Measurements from ENCODE around the gene WNT7B. TPM values are rescaled to one million over a fixed set of nuclear protein-coding genes. Genes with fewer than 3 reads are reported as not detected.

WNT7B gene
- total RNA-seq, 2 donors from 2014 or later: 7.5 to 7.7 TPM

GRCh38 chr22:45910928-45911467, 66.0 kb downstream of the WNT7B start:
- no peaks in the 10 kb centered on the region for H3K27me3 ChIP-seq (replicated peaks; ENCODE audit: insufficient read depth)
- WGBS: 82% methylated on average over 17 of the region's 17 CpGs
- no peaks in the 10 kb centered on the region for H3K36me3 ChIP-seq
- no peak for DNase-seq (ENCODE audit: low spot score)
- intact Hi-C loops (cut with DNase I): no loop called here
- H3K27ac ChIP-seq: no peak overlapping the region
- TF ChIP-seq POLR2AphosphoS5 (IDR thresholded peaks at IDR 0.05): no peak
- TF ChIP-seq CTCF (IDR thresholded peaks at IDR 0.05): no peak
- TF ChIP-seq POLR2A (IDR thresholded peaks at IDR 0.05): no peak
- no peaks in the 10 kb centered on the region for H3K9me3 ChIP-seq
- no peaks in the 10 kb centered on the region for H3K4me1 ChIP-seq (replicated peaks)
- no peak overlapping the region for H3K4me3 ChIP-seq

DNA sequence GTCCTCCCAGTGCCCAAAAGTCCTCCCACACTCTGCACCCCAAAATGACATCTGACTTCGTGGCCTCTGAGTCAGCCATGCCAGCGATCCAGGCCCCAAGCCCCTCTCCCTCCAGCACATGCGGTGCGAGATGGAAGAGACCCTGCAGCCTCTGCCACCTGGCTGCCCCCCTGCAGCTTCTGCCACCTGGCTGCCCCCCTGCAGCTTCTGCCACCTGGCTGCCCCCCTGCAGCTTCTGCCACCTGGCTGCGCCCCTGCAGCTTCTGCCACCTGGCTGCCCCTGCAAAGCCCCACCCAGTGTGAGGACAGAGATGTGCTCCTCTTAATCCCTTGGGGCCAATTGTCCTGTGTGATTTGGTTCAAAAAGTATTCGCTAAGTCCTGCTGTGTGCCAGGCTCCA, 68.0 kb downstream of the WNT7B start:
- TF ChIP-seq CTCF (IDR thresholded peaks at IDR 0.05) (no peak), POLR2A (IDR thresholded peaks at IDR 0.05) (no peak), POLR2AphosphoS5 (IDR thresholded peaks at IDR 0.05) (no peak)
- WGBS: 91% methylated on average over 6 of the region's 6 CpGs

GRCh38 chr22:45907996-45908395, 69.0 kb downstream of the WNT7B start:
- Histone ChIP-seq H3K27me3 (replicated peaks; ENCODE audit: insufficient read depth) (no peaks in the 10 kb centered on the region), H3K9me3 (no peaks in the 10 kb centered on the region), H3K36me3 (no peaks in the 10 kb centered on the region), H3K4me3 (no peak overlapping the region), H3K27ac (no peak overlapping the region), H3K4me1 (replicated peaks) (no peaks in the 10 kb centered on the region)
- TF ChIP-seq POLR2AphosphoS5 (IDR thresholded peaks at IDR 0.05) (no peak), CTCF (IDR thresholded peaks at IDR 0.05) (no peak), POLR2A (IDR thresholded peaks at IDR 0.05) (no peak)
- 82% methylated on average over 12 of the region's 12 CpGs for WGBS
- intact Hi-C loops (cut with DNase I): no loop called here
- DNase-seq (ENCODE audit: low spot score): no peak

More for the DNA sequence above, 68.0 kb downstream of the WNT7B start:
- Histone ChIP-seq H3K4me1 (replicated peaks) (no peaks in the 10 kb centered on the region), H3K27me3 (replicated peaks; ENCODE audit: insufficient read depth) (no peaks in the 10 kb centered on the region), H3K36me3 (no peaks in the 10 kb centered on the region), H3K4me3 (no peak overlapping the region), H3K9me3 (no peaks in the 10 kb centered on the region), H3K27ac (no peak overlapping the region)
- intact Hi-C loops (cut with DNase I): no loop called here
- DNase-seq (ENCODE audit: low spot score): no peak

DNA sequence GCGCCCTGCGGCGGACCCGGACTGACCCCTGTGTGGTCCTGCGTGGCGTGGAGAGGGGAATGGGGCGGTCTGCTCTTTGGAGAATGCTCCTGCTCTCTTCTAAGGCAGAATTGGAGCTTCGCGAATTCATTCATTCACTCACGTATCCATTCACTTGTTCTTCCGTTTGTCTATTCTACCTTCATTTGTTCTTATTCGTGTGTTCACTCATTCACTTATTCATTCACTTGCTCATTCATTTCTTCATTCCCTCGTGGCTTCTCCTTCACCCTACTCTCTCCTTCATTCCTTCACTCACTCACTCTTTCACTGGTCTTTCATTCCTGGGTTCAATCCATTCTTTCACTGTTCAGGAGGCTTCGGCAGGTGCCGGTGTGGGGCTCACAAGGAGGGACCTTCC, 69.6 kb downstream of the WNT7B start:
- no peaks in the 10 kb centered on the region for H3K9me3 ChIP-seq
- no peak for DNase-seq (ENCODE audit: low spot score)
- intact Hi-C loops (cut with DNase I): no loop called here
- no peaks in the 10 kb centered on the region for H3K4me1 ChIP-seq (replicated peaks)
- H3K27ac ChIP-seq: no peak overlapping the region
- TF ChIP-seq POLR2A (IDR thresholded peaks at IDR 0.05): no peak
- TF ChIP-seq CTCF (IDR thresholded peaks at IDR 0.05): no peak
- no peak for TF ChIP-seq POLR2AphosphoS5 (IDR thresholded peaks at IDR 0.05)
- H3K4me3 ChIP-seq: no peak overlapping the region
- H3K36me3 ChIP-seq: no peaks in the 10 kb centered on the region
- H3K27me3 ChIP-seq (replicated peaks; ENCODE audit: insufficient read depth): no peaks in the 10 kb centered on the region
- WGBS: 76% methylated on average over 15 of the region's 15 CpGs

GRCh38 chr22:45906946-45907345, 70.0 kb downstream of the WNT7B start:
- intact Hi-C loops (cut with DNase I): no loop called here
- 77% methylated on average over 13 of the region's 13 CpGs for WGBS
- no peak for DNase-seq (ENCODE audit: low spot score)
- no peaks in the 10 kb centered on the region for H3K27me3 ChIP-seq (replicated peaks; ENCODE audit: insufficient read depth)
- no peaks in the 10 kb centered on the region for H3K36me3 ChIP-seq
- H3K9me3 ChIP-seq: no peaks in the 10 kb centered on the region
- H3K4me3 ChIP-seq: no peak overlapping the region
- no peak overlapping the region for H3K27ac ChIP-seq
- TF ChIP-seq POLR2A (IDR thresholded peaks at IDR 0.05) (no peak), POLR2AphosphoS5 (IDR thresholded peaks at IDR 0.05) (no peak), CTCF (IDR thresholded peaks at IDR 0.05) (no peak)
- no peaks in the 10 kb centered on the region for H3K4me1 ChIP-seq (replicated peaks)
